Neural progenitor cell (in vitro differentiated cells): ENCODE measurements around the gene FAS.

Source experiments
- EZH2 ChIP-seq: fragments of 200-600 bp; sonication (generic); IDR thresholded peaks from 2 replicates; pipeline ENCODE4 v1.6.1; 2017; ENCODE audit warnings: antibody characterized with exemption, mild to moderate bottlenecking, moderate library complexity
- TF ChIP-seq, protein P1 (sequence below): fragments of 200-600 bp; sonication (generic); IDR thresholded peaks from 2 replicates; pipeline ENCODE4 v1.5.1; 2017; ENCODE audit warnings: antibody characterized with exemption, mild to moderate bottlenecking

- TF ChIP-seq, protein P1, sequence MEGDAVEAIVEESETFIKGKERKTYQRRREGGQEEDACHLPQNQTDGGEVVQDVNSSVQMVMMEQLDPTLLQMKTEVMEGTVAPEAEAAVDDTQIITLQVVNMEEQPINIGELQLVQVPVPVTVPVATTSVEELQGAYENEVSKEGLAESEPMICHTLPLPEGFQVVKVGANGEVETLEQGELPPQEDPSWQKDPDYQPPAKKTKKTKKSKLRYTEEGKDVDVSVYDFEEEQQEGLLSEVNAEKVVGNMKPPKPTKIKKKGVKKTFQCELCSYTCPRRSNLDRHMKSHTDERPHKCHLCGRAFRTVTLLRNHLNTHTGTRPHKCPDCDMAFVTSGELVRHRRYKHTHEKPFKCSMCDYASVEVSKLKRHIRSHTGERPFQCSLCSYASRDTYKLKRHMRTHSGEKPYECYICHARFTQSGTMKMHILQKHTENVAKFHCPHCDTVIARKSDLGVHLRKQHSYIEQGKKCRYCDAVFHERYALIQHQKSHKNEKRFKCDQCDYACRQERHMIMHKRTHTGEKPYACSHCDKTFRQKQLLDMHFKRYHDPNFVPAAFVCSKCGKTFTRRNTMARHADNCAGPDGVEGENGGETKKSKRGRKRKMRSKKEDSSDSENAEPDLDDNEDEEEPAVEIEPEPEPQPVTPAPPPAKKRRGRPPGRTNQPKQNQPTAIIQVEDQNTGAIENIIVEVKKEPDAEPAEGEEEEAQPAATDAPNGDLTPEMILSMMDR = no peak
- no peak for TF ChIP-seq EZH2
These were observed 36.0 kb upstream of the FAS start for GRCh38 chr10:88954458-88955083.
